ENCODE results near the gene SUMO2. TPM values are rescaled to one million over a fixed set of nuclear protein-coding genes. Genes with fewer than 3 reads are reported as not detected.

Gene SUMO2
- total and polyA plus RNA-seq, 2 of the 13 experiments (the other 11 are each of a cell fraction or from before 2014, with no cell fraction given): 337 to 553 TPM

DNA sequence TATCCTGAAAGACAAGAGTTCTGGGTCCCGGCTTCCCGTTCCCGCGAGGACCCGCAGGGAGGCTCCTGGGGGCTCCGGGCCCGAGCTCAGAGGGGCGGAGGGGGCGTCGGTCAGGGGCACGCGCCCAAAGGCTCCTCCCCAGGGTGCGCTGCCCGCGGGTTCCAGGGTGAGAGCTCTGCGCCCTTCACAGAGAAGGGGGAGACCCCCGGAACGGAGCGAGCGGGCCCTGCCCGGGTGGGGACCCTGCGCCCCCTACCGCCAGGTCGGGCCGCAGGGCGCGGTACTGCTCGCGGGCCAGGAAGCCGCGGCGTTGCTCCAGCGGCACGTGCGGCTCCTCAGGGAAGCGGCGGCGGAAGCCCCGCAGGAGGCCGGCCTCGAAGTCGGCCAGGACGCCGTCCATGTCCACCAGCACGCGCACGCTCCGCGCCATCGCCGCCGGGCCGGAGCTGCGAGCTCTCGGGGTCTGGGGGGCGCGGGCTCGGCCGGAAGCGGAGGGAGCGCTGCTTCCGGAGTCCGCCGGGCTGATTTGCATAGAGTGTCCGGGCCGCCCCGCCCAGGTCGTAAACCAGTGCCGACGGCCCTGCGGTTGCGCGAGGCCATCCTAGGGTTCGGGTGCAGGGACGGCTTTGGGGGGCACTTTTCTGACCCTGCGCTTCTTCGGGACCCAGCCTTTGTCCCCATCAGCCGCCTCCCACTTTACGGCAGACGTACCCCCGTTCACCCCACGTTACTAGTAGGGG lies 51.3 kb downstream of the SUMO2 start, which contains the start of gene NT5C (continued):
- TF ChIP-seq, protein P1, sequence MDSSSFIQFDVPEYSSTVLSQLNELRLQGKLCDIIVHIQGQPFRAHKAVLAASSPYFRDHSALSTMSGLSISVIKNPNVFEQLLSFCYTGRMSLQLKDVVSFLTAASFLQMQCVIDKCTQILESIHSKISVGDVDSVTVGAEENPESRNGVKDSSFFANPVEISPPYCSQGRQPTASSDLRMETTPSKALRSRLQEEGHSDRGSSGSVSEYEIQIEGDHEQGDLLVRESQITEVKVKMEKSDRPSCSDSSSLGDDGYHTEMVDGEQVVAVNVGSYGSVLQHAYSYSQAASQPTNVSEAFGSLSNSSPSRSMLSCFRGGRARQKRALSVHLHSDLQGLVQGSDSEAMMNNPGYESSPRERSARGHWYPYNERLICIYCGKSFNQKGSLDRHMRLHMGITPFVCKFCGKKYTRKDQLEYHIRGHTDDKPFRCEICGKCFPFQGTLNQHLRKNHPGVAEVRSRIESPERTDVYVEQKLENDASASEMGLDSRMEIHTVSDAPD (CRISPR knock-in tag; IDR thresholded peaks at IDR 0.05): peak; percentile 75
- TF ChIP-seq ZNF660 (CRISPR knock-in tag; IDR thresholded peaks at IDR 0.05; ENCODE audit: borderline replicate concordance, low read depth) (no peak), ZNF530 (CRISPR knock-in tag; IDR thresholded peaks at IDR 0.05; ENCODE audit: low read depth) (no peak), ZNF230 (CRISPR knock-in tag; IDR thresholded peaks at IDR 0.05) (0 out of 2 replicates have a peak, but pooled peaks have one; percentile 30), ZNF781 (CRISPR knock-in tag; IDR thresholded peaks at IDR 0.05; ENCODE audit: borderline replicate concordance, not compliant biosample characterization) (no peak), ZBTB20 (CRISPR knock-in tag; IDR thresholded peaks at IDR 0.05; ENCODE audit: borderline replicate concordance, low read depth) (no peak; the same call in 1 of the 2 replicates), NFYB (CRISPR knock-in tag; IDR thresholded peaks at IDR 0.05) (no peak), IKZF5 (CRISPR knock-in tag; IDR thresholded peaks at IDR 0.05) (peak; percentile 61; the same call in 1 of the 2 replicates), ZBTB7A (CRISPR knock-in tag; IDR thresholded peaks at IDR 0.05) (peak; percentile 82), WIZ (CRISPR knock-in tag; IDR thresholded peaks at IDR 0.05) (peak; percentile 33; the same call in 1 of the 2 replicates), NFKBIZ (CRISPR knock-in tag; IDR thresholded peaks at IDR 0.05) (peak; percentile 93), FOXK1 (CRISPR knock-in tag; IDR thresholded peaks at IDR 0.05; ENCODE audit: borderline replicate concordance, low read depth) (peak; percentile 32; the same call in 1 of the 2 replicates), ZNF782 (CRISPR knock-in tag; IDR thresholded peaks at IDR 0.05; ENCODE audit: borderline replicate concordance) (no peak; the same call in 1 of the 2 replicates), FOSL1 (CRISPR knock-in tag; IDR thresholded peaks at IDR 0.05; ENCODE audit: borderline replicate concordance) (no peak), HMGA1 (CRISPR knock-in tag; conservative IDR thresholded peaks at IDR 0.05) (no peak)
- TF ChIP-seq, protein P2, sequence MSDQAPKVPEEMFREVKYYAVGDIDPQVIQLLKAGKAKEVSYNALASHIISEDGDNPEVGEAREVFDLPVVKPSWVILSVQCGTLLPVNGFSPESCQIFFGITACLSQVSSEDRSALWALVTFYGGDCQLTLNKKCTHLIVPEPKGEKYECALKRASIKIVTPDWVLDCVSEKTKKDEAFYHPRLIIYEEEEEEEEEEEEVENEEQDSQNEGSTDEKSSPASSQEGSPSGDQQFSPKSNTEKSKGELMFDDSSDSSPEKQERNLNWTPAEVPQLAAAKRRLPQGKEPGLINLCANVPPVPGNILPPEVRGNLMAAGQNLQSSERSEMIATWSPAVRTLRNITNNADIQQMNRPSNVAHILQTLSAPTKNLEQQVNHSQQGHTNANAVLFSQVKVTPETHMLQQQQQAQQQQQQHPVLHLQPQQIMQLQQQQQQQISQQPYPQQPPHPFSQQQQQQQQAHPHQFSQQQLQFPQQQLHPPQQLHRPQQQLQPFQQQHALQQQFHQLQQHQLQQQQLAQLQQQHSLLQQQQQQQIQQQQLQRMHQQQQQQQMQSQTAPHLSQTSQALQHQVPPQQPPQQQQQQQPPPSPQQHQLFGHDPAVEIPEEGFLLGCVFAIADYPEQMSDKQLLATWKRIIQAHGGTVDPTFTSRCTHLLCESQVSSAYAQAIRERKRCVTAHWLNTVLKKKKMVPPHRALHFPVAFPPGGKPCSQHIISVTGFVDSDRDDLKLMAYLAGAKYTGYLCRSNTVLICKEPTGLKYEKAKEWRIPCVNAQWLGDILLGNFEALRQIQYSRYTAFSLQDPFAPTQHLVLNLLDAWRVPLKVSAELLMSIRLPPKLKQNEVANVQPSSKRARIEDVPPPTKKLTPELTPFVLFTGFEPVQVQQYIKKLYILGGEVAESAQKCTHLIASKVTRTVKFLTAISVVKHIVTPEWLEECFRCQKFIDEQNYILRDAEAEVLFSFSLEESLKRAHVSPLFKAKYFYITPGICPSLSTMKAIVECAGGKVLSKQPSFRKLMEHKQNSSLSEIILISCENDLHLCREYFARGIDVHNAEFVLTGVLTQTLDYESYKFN (CRISPR knock-in tag; conservative IDR thresholded peaks at IDR 0.05): peak; percentile 43; the same call in 1 of the 2 replicates
- TF ChIP-seq, protein P3, sequence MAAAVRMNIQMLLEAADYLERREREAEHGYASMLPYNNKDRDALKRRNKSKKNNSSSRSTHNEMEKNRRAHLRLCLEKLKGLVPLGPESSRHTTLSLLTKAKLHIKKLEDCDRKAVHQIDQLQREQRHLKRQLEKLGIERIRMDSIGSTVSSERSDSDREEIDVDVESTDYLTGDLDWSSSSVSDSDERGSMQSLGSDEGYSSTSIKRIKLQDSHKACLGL (CRISPR knock-in tag; IDR thresholded peaks at IDR 0.05): peak; percentile 68
- TF ChIP-seq, protein P4, sequence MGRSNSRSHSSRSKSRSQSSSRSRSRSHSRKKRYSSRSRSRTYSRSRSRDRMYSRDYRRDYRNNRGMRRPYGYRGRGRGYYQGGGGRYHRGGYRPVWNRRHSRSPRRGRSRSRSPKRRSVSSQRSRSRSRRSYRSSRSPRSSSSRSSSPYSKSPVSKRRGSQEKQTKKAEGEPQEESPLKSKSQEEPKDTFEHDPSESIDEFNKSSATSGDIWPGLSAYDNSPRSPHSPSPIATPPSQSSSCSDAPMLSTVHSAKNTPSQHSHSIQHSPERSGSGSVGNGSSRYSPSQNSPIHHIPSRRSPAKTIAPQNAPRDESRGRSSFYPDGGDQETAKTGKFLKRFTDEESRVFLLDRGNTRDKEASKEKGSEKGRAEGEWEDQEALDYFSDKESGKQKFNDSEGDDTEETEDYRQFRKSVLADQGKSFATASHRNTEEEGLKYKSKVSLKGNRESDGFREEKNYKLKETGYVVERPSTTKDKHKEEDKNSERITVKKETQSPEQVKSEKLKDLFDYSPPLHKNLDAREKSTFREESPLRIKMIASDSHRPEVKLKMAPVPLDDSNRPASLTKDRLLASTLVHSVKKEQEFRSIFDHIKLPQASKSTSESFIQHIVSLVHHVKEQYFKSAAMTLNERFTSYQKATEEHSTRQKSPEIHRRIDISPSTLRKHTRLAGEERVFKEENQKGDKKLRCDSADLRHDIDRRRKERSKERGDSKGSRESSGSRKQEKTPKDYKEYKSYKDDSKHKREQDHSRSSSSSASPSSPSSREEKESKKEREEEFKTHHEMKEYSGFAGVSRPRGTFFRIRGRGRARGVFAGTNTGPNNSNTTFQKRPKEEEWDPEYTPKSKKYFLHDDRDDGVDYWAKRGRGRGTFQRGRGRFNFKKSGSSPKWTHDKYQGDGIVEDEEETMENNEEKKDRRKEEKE (IDR thresholded peaks at IDR 0.05): no peak

All from HepG2 (cell line).